ENCODE results near the gene AKAP13. TPM values are rescaled to one million over a fixed set of nuclear protein-coding genes. Genes with fewer than 3 reads are reported as not detected.
"Not testable (repeated sequence)": the region's sequence is repeated elsewhere in the genome, so short reads cannot be mapped to it uniquely, and the experiment has no call there.

AKAP13 gene
- total RNA-seq, 6 donors from 2014 or later = 329 to 1,278 (median 748) TPM

- no peaks in the 10 kb centered on the region for H3K9me3 ChIP-seq
- H3K27me3 ChIP-seq = no peaks in the 10 kb centered on the region
- no peak for ATAC-seq (ENCODE audit: low FRiP score in 2 of 2)
- WGBS, 2 donors = 69 to 70% methylated on average over 2 of the region's 2 CpGs
- no peak for TF ChIP-seq POLR2A (IDR thresholded peaks at IDR 0.05)
- TF ChIP-seq CTCF (IDR thresholded peaks at IDR 0.05) = no peak
- H3K27ac ChIP-seq = no peak overlapping the region
- DNase-seq = no peak
- H3K4me3 ChIP-seq = no peak overlapping the region
- H3K36me3 ChIP-seq = no peaks in the 10 kb centered on the region
- peaks cover 22 to 32% (median 29%) of the 10 kb centered on the region in 4 donors for H3K4me1 ChIP-seq
These were observed 60.0 kb downstream of the AKAP13 start for GRCh38 chr15:85440451-85440850.

GRCh38 chr15:85441854-85442253, 61.5 kb downstream of the AKAP13 start:
- not testable (repeated sequence) for H3K27me3 ChIP-seq, H3K4me3 ChIP-seq, DNase-seq, H3K36me3 ChIP-seq, H3K27ac ChIP-seq, H3K9me3 ChIP-seq
- WGBS, 2 donors = 90 to 97% methylated on average over 8 of the region's 8 CpGs
- peaks cover 22 to 32% (median 30%) of the 10 kb centered on the region in 4 donors for H3K4me1 ChIP-seq
- ATAC-seq (ENCODE audit: low FRiP score in 2 of 2) = peak in 1 of 2 donors; percentile 84

- Histone ChIP-seq H3K4me1 (peaks cover 22 to 32% (median 30%) of the 10 kb centered on the region in 4 donors), H3K27ac (peak overlapping the region in 2 of 4 donors; percentile 31 to 64), H3K4me3 (no peak overlapping the region), H3K9me3 (peaks cover 0 to 3% (median 0%) of the 10 kb centered on the region in 4 donors), H3K27me3 (no peaks in the 10 kb centered on the region), H3K36me3 (no peaks in the 10 kb centered on the region)
- ATAC-seq (ENCODE audit: low FRiP score in 2 of 2) (no peak), DNase-seq (no peak)
- no peak for TF ChIP-seq POLR2AphosphoS5 (IDR thresholded peaks at IDR 0.05)
- no peak for TF ChIP-seq POLR2A (IDR thresholded peaks at IDR 0.05)
- no peak for TF ChIP-seq CTCF (IDR thresholded peaks at IDR 0.05)
- no peak for TF ChIP-seq EP300 (IDR thresholded peaks at IDR 0.05)
These were observed 62.6 kb downstream of the AKAP13 start for GRCh38 chr15:85443046-85443445.

- Histone ChIP-seq H3K27me3 (no peaks in the 10 kb centered on the region), H3K9me3 (peaks cover 0 to 3% (median 0%) of the 10 kb centered on the region in 4 donors), H3K4me1 (peaks cover 22 to 32% (median 30%) of the 10 kb centered on the region in 4 donors), H3K36me3 (no peaks in the 10 kb centered on the region), H3K4me3 (no peak overlapping the region), H3K27ac (peak overlapping the region in 3 of 4 donors; percentile 31 to 64 (median 40))
- DNase-seq = no peak
- no peak for TF ChIP-seq POLR2AphosphoS5 (IDR thresholded peaks at IDR 0.05)
- TF ChIP-seq EP300 (IDR thresholded peaks at IDR 0.05) = peak in 1 of 4 donors; percentile 67
- peak in 2 of 6 experiments; percentile 4 to 23 for TF ChIP-seq CTCF (IDR thresholded peaks at IDR 0.05)
- ATAC-seq (ENCODE audit: low FRiP score in 2 of 2) = peak; percentile 16 to 85
- 66 to 73% methylated on average over 4 of the region's 4 CpGs for WGBS, 2 donors
These were observed 63.2 kb downstream of the AKAP13 start for GRCh38 chr15:85443593-85444087.

GRCh38 chr15:85444122-85444745, 63.8 kb downstream of the AKAP13 start:
- no peak for DNase-seq
- Histone ChIP-seq H3K4me3 (no peak overlapping the region), H3K27ac (peak overlapping the region in 3 of 4 donors; percentile 31 to 64 (median 40)), H3K36me3 (no peaks in the 10 kb centered on the region), H3K9me3 (peaks cover 0 to 3% (median 0%) of the 10 kb centered on the region in 4 donors), H3K4me1 (peaks cover 22 to 32% (median 30%) of the 10 kb centered on the region in 4 donors), H3K27me3 (no peaks in the 10 kb centered on the region)
- 38 to 41% methylated on average over 3 of the region's 3 CpGs for WGBS, 2 donors
- TF ChIP-seq POLR2A (IDR thresholded peaks at IDR 0.05) = no peak
- no peak for ATAC-seq (ENCODE audit: low FRiP score in 2 of 2)

GRCh38 chr15:85445361-85445760, 65.0 kb downstream of the AKAP13 start:
- H3K4me3 ChIP-seq = no peak overlapping the region
- TF ChIP-seq POLR2A (IDR thresholded peaks at IDR 0.05) = no peak
- no peak for TF ChIP-seq POLR2AphosphoS5 (IDR thresholded peaks at IDR 0.05)
- no peak for TF ChIP-seq CTCF (IDR thresholded peaks at IDR 0.05)
- no peak for TF ChIP-seq EP300 (IDR thresholded peaks at IDR 0.05)
- ATAC-seq (ENCODE audit: low FRiP score in 2 of 2) = no peak
- H3K27me3 ChIP-seq = no peaks in the 10 kb centered on the region
- no peaks in the 10 kb centered on the region for H3K36me3 ChIP-seq
- no peak for DNase-seq
- H3K27ac ChIP-seq = peak overlapping the region in 2 of 4 donors; percentile 11 to 64
- H3K4me1 ChIP-seq = peaks cover 22 to 29% (median 28%) of the 10 kb centered on the region in 4 donors
- H3K9me3 ChIP-seq = peaks cover 0 to 6% (median 2%) of the 10 kb centered on the region in 4 donors
- 75 to 86% methylated on average over 1 of the region's 1 CpG for WGBS, 2 donors
